Erythroblast (primary cell): ENCODE data around the gene TRIM14.

Experiments
- GATA1 ChIP-seq: IDR thresholded peaks from 2 replicates; pipeline ENCODE4 v1.6.1; 2011; ENCODE audit warnings: low read depth, mild to moderate bottlenecking, control low read depth, low read length, moderate library complexity
- POLR2A ChIP-seq: IDR thresholded peaks from 2 replicates; pipeline ENCODE4 v1.6.1; 2011; ENCODE audit warnings: mild to moderate bottlenecking, low read length

GRCh38 chr9:98040212-98040611 lies 78.8 kb downstream of the TRIM14 start:
- TF ChIP-seq POLR2A: no peak
- TF ChIP-seq GATA1: no peak
